ENCODE results near the gene SKIC2.
"Not testable (repeated sequence)": the region's sequence is repeated elsewhere in the genome, so short reads cannot be mapped to it uniquely, and the experiment has no call there.

Gene SKIC2

GRCh38 chr6:32004864-32005537 lies 46.0 kb downstream of the SKIC2 start:
- DNase-seq (ENCODE audit: low read depth in 2 of 2): not testable (repeated sequence)

DNA sequence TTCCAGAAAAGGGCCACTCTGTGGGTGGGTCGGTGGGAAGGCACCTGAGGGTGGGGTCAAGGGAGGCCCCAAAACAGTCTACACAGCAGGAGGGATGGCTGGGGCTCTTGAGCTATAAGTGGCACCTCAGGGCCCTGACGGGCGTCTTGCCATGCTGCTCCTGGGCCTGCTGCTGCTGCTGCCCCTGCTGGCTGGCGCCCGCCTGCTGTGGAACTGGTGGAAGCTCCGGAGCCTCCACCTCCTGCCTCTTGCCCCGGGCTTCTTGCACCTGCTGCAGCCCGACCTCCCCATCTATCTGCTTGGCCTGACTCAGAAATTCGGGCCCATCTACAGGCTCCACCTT lies 46.5 kb downstream of the SKIC2 start:
- not testable (repeated sequence) for DNase-seq (ENCODE audit: low read depth in 2 of 2)

GRCh38 chr6:32005991-32006529 lies 47.1 kb downstream of the SKIC2 start:
- DNase-seq (ENCODE audit: low read depth in 2 of 2): not testable (repeated sequence)

DNA sequence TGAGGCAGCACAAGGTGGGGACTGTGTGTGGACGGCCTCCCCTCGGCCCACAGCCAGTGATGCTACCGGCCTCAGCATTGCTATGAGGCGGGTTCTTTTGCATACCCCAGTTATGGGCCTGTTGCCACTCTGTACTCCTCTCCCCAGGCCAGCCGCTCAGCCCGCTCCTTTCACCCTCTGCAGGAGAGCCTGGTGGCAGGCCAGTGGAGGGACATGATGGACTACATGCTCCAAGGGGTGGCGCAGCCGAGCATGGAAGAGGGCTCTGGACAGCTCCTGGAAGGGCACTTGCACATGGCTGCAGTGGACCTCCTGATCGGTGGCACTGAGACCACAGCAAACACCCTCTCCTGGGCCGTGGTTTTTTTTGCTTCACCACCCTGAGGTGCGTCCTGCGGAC lies 48.1 kb downstream of the SKIC2 start:
- DNase-seq (ENCODE audit: low read depth in 2 of 2): not testable (repeated sequence)

GRCh38 chr6:32008037-32008436 lies 49.1 kb downstream of the SKIC2 start:
- DNase-seq (ENCODE audit: low read depth in 2 of 2): not testable (repeated sequence)

GRCh38 chr6:32008616-32009015 lies 49.6 kb downstream of the SKIC2 start:
- not testable (repeated sequence) for DNase-seq (ENCODE audit: low read depth in 2 of 2)

DNA sequence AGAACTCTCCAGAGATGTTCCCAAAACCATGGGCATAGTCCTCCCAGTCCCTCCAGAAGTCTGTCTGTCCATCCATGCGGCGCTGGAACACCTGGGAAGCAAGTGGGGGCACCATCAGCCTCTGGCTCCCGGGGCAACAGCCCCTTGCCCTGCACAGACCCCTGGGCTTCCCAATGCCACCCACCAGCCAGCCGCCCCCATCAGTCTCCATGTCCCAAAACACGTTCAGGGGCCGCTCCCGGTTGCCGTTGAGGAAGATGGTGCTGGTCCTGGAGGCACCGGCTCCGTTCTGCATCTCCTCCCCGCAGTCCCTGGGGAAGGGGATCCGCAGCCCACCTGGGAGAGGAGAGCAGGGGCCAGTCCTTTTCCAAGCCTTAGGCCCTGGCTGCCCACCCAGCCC lies 50.6 kb downstream of the SKIC2 start:
- DNase-seq (ENCODE audit: low read depth in 2 of 2): not testable (repeated sequence)

GRCh38 chr6:32010856-32011530 lies 52.0 kb downstream of the SKIC2 start:
- not testable (repeated sequence) for DNase-seq (ENCODE audit: low read depth in 2 of 2)

DNA sequence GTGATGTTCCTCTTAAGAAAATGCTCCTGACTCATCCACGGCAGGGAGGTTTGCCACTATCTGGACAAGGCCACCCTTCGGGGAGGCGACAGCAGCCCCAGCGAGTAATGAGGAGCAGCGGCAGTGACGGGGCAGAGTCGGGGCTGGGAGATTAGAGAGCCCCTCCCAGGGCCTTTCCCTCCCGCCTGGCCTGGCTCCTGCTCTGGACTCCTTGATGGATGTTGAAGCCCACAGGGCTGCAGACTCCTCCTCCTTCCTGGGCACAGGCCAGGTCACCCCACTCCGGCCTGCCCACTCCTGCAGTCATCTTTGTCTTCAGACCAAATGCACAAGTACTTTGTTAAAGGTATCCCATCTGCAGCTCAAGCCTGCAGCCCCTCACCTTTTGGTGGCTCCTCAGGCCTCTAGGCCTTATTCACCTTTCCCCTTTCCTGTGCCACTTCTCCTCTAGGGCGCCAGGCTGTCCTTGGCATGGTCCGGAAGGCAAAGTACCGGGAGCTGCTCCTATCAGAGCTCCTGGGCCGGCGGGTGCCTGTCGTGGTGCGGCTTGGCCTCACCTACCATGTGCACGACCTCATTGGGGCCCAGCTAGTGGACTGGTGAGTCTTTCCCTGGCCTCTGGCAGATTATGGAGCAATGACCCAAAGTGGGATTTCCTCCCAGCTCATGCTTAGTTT lies 54.1 kb downstream of the SKIC2 start:
- not testable (repeated sequence) for DNase-seq (ENCODE audit: low read depth in 2 of 2)

- DNase-seq (ENCODE audit: low read depth in 2 of 2): not testable (repeated sequence)
Observed at GRCh38 chr6:32013738-32014137, 54.8 kb downstream of the SKIC2 start.

DNA sequence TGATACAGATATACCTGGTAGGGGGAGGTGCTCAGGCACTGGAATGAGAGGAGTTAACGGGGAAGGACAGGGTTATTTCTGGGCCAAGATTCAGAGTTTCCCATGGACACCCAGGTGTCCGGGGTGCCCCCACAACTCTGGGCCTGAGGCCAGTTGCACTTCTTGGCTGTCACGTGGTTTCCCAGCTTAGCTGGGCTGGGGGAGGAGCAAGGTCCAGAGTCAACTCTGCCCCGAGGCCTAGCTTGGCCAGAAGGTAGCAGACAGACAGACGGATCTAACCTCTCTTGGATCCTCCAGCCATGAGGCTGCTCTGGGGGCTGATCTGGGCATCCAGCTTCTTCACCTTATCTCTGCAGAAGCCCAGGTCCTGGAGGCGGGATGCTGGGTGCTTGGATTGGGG lies 55.6 kb downstream of the SKIC2 start, which contains the start of gene C4B:
C4B (plus strand) TSS at position 249 of the 400 bp plus-strand sequence; CDS start at position 300, 51 bp downstream.
- not testable (repeated sequence) for DNase-seq (ENCODE audit: low read depth in 2 of 2)

All from fibroblast of skin of left biceps (primary cell).